Measurements from ENCODE around the gene ORC3.
A peak's percentile ranks its signal among the peaks of the same experiment; 100 is the strongest.
"Not testable (repeated sequence)": the region's sequence is repeated elsewhere in the genome, so short reads cannot be mapped to it uniquely, and the experiment has no call there.

ORC3 gene

GRCh38 chr6:87600576-87600975 lies 10.6 kb downstream of the ORC3 start:
- no peak for DNase-seq (ENCODE audit: low read depth)

GRCh38 chr6:87606199-87606598 lies 16.3 kb downstream of the ORC3 start:
- no peak for DNase-seq (ENCODE audit: low read depth)

GRCh38 chr6:87608802-87609201 lies 18.9 kb downstream of the ORC3 start:
- DNase-seq (ENCODE audit: low read depth) = no peak

GRCh38 chr6:87613018-87613417 lies 23.1 kb downstream of the ORC3 start:
- DNase-seq (ENCODE audit: low read depth) = not testable (repeated sequence)

- DNase-seq (ENCODE audit: low read depth) = no peak
Measured at GRCh38 chr6:87617405-87617804, 27.5 kb downstream of the ORC3 start.

GRCh38 chr6:87618531-87618930 lies 28.6 kb downstream of the ORC3 start:
- DNase-seq (ENCODE audit: low read depth) = no peak

- DNase-seq (ENCODE audit: low read depth) = peak; percentile 54
Measured at GRCh38 chr6:87623248-87623647, 33.3 kb downstream of the ORC3 start.

- no peak for DNase-seq (ENCODE audit: low read depth)
Measured at GRCh38 chr6:87628424-87628823, 38.5 kb downstream of the ORC3 start.

- peak; percentile 25 for DNase-seq (ENCODE audit: low read depth)
Measured at GRCh38 chr6:87628881-87629280, 38.9 kb downstream of the ORC3 start.

GRCh38 chr6:87630746-87631145 lies 40.8 kb downstream of the ORC3 start:
- no peak for DNase-seq (ENCODE audit: low read depth)

- no peak for DNase-seq (ENCODE audit: low read depth)
Measured at GRCh38 chr6:87633851-87634250, 43.9 kb downstream of the ORC3 start.

- DNase-seq (ENCODE audit: low read depth) = no peak
Measured at GRCh38 chr6:87636315-87636714, 46.4 kb downstream of the ORC3 start.

- no peak for DNase-seq (ENCODE audit: low read depth)
Measured at GRCh38 chr6:87637106-87637505, 47.2 kb downstream of the ORC3 start.

- no peak for DNase-seq (ENCODE audit: low read depth)
Measured at GRCh38 chr6:87639373-87639772, 49.4 kb downstream of the ORC3 start.

- DNase-seq (ENCODE audit: low read depth) = no peak
Measured at GRCh38 chr6:87641065-87641692, 51.2 kb downstream of the ORC3 start.

GRCh38 chr6:87645080-87645479 lies 55.1 kb downstream of the ORC3 start:
- DNase-seq (ENCODE audit: low read depth) = no peak

GRCh38 chr6:87653074-87653962 lies 63.4 kb downstream of the ORC3 start:
- no peak for DNase-seq (ENCODE audit: low read depth)

GRCh38 chr6:87654122-87654521 lies 64.2 kb downstream of the ORC3 start:
- DNase-seq (ENCODE audit: low read depth) = no peak

- DNase-seq (ENCODE audit: low read depth) = peak; percentile 50
Measured at GRCh38 chr6:87654875-87655454, 65.0 kb downstream of the ORC3 start.

GRCh38 chr6:87655824-87656223 lies 65.9 kb downstream of the ORC3 start:
- no peak for DNase-seq (ENCODE audit: low read depth)

GRCh38 chr6:87656857-87657256 lies 66.9 kb downstream of the ORC3 start:
- DNase-seq (ENCODE audit: low read depth) = peak; percentile 16

- peak; percentile 31 for DNase-seq (ENCODE audit: low read depth)
Measured at GRCh38 chr6:87658516-87658915, 68.6 kb downstream of the ORC3 start.

Measured in EH (cell line).